G401.6 (cell line): ENCODE data around the gene TTC28.
"Not testable (repeated sequence)": the region's sequence is repeated elsewhere in the genome, so short reads cannot be mapped to it uniquely, and the experiment has no call there.

Experiments used
- FAIRE-seq: peaks from 2 replicates; lab custom pipeline; 2012; peaks lifted over from hg19 to GRCh38; lab: Jason Lieb, UNC

TTC28 gene

DNA sequence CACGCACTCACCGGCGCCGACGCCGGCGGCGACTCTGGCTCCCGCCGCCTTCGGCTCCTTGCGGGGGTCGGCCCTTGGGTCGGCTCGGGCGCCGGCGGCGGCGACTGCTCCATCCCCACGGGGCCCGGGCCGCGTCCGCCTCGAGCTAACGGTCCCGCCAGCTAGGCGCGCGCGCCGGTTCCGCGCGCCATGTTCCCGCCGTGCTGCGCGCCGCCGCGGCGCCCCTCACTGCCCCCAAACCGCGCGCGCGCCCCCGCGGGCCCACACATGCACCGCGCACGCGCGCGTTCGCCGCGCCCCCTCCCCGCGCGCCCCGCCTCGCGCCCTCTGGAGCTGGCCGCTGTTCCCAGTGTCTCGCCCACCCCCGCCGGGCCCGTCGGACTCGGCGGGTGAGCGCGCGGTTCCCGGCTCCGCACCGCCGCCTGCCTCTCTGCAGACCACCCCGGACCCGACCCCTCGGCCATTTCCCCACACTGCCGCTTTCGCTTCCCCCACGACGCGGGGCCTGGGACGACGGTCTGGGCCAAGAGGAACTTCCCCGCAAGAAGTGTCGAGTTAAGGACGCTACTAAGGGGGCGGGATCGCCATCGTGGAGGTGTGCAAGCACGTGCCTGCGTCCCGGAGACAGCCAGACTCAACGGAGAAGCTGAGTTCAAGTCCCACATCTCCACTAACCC, at the start of gene TTC28:
Gene TTC28, minus strand, starts transcription at position 230 of the 677 bp plus-strand sequence. Its CDS starts 117 bp downstream, at position 113.
- not testable (repeated sequence) for FAIRE-seq

DNA sequence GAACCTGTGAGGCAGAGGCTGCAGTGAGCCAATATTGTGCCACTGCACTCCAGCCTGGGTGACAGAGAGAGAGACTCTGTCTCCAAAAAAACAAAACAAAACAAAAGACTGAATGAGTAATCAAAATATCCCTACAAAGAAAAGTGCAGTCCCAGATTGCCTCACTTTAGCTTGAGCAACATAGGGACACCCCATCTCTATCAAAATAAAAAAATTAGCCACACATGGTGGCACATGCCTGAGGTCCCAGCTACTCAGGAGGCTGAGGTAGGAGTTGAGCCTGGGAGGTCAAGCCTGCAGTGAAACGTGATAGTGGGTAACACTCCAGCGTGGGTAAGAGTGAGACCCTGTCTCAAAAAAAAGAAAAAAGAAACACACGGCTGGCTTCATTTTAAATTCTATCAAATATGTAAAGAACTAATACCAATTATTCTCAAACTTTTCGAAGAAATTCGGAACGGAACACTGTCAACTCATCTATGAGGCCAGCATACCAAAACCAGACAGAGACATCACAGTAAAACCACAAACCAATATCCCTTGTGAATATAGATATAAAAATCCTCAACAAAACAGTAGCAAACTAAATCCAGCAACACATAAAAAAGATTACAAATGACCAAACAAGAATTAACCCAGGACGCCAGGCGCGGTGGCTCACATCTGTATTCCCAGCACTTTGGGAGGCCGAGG, 49.1 kb upstream of the TTC28 start:
- no peak for FAIRE-seq

DNA sequence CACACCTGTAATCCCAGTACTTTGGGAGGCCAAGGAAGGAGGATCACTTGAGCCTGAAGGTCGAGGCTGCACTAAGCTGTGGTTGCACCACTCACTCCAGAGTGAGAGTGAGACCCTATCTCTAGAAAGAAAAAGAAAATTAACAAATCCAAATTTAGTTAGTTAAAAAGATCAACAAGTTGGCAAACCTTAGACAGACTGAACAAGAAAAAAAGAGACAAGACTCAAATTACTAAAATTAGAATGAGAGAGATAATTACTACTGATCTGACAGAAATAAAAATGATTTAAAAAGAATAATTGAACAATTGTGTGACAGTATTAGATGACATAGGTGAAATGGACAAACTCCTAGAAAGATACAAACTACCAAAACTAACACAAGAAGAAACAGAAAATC, 48.4 kb upstream of the TTC28 start:
- no peak for FAIRE-seq

DNA sequence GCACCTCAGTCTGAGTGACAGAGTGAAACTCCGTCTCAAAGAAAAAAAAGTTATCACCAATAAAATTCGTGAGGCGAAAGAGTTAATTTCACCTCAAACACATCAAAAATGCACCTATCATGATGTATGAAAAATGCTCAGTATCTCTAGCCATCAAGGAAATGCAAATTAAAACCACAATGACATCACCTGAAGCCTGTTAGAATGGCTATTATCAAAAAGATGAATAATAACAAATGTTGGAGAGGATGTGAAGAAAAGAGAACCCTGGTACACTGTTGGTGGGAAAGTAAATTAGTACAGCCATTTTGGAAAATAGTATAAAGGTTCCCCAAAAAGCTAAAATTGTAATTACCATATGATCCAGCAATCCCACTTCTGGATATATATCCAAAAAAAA, 38.4 kb upstream of the TTC28 start:
- FAIRE-seq = no peak

DNA sequence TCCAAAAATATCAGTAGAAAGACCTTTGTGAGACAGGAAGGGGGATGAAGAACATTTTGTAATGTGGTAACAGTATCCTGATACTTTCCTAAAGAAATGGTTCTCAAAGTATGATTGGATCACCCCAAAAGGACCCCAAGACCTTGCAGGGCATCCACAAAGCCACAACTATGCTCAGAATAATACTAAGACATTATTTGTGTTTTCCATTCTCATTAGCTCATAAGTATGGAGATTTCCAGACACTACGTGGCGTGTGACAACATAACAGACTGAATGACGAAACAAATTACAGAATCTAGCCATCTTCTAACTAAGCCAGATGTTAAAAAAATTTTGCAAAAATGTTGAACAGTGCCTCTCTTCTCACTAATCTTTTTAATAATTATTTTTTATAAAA, 37.0 kb upstream of the TTC28 start:
- FAIRE-seq = no peak

DNA sequence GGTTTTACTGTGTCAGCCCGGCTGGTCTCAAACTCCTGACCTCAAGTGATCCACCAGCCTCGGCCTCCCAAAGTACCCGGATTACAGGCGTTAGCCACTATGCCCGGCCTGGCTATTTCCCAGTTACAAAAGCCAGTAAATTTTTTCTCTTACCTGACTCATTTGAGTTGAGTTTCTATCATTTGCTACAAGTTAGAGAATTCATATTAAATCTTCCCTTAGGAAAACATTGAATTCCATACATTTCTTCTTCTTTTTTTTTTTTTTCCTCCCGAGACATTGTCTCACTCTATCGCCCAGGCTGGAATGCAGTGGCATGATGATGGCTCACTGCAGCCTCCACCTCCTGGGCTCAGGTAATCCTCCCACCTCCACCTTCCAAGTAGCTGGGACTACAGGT, 36.0 kb upstream of the TTC28 start:
- FAIRE-seq = no peak

DNA sequence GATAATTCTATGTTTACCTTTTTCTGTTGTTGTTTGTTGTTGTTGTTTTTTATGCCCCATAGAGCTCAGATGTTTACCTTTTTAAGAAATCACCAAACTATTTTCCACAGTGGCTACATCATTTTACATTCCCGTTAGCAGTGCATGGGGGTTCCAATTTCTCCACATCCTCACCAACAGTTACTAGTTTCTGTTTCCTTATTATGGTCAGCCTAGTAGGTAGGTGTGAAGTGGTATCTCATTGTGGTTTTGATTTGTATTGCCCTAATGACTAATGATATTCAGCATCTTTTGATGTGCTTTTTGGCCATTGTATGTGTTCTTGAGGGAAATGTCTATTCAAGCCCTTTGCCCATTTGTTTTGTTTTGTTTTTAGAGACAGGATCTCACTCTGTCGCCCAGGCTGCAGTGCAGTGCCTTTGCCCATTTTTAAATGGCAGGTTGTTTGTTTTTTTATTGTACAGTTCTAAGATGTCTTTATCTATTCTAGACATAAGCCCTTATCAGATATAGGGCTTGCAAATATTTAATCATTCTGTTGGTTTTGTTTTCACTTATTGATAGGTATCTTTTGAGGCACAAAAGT, 34.5 kb upstream of the TTC28 start:
- FAIRE-seq = peak; percentile 68

DNA sequence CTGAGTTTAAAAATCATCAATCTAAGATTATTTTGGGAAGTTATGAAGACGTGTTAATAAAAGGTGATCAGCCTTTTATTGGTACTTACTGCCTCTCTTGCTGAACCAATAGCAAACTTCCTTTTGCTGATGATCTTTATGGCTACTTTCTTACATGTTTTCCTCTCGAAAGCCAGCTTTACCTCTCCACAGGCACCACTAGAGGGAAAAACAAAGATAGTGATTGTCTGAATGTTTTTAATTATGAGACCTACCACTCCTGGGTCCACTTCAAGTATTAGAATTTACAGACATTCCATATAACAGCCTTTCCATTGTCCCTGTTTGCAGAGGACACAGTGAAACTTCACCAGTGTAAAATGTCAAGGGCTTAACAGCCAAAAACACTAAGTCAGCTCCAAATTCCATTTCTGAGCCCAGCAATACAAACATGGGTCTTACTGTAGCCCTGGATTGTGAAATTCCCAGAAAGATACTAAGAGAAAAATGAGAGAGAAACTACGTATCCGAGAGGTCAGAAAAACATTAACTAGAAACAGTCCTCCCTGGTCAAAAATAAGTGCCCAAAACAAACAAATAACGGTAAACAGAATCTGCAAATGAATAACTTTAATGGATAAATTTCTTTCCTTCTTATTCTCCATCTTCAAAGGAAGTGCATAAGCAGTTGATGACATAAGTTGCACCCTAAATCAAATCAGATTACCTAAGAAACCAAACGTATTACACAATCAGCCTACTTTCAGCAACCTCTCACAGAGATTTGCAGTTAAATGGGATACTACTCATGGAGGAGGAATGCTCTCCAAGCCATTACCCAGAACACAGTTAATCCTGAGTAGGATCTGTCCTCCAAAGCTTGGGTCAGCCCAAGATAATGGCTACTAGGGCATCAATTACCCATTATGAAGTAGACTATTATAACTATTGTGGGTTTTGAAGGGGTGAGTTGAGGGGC, 32.5 kb upstream of the TTC28 start:
- FAIRE-seq = peak; percentile 99

DNA sequence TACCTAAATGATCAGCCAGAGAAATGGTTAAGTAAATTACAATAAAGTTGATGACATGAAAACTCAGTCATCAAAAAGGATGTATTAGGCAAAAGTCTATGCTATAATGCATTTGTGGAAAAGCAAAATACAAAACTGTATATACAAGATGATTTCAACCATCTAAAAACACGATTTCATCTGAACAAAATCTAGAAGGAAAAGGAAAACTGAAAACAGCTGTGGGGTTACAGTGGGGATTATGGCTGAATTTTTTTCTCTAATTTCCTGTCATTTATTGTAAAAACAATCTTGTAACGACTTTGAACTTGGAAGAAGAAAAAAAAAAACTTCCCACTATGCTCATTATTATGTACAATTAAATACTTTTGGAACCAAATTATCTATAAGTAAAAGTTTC, 31.7 kb upstream of the TTC28 start:
- no peak for FAIRE-seq

DNA sequence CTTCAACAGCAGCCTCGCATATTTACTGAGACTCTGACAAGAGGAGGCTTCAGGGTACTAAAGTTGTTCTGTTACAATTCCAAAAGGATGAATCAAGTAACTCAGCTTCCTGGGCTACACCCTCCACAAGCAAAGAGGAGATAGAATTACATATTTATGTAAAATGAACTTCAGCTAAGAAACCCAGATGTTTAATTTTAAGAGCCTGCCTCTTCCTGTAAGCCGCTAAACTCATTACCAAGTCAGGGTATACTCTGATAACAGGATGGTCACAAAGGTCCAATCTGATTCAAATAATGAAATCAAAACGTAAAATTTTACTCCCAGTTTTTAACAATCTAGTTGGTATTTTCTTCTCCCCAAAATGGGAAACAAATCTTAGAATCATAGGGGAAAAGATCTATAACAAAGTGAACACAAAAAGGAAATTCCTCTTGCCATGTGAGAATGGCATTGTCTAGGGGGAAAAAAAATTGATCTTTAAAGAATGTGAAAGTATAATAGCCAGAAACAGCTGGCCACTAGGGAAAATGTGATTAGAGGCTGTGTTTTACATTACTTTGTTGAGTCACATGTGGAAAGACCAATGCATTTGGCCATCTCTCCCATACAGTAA, 31.0 kb upstream of the TTC28 start:
- peak; percentile 94 for FAIRE-seq

DNA sequence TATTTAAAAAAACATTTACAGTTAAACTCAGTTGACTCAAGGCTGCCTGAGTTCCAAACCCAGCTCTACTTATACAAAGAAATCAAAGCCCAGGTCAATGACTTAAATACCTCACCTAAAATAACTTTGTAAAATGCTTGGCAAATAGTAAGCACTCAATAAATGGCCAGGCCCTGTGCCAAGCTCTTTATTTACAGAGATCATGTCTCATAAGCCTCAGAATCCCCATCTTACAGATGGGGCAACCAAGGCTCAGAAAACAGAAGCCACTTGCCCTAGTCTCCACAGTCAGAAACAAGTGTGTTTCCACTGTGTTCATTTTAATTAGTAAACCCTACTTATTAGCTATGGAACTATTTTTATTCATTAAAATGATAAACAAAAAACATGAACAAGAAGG, 30.5 kb upstream of the TTC28 start:
- no peak for FAIRE-seq

DNA sequence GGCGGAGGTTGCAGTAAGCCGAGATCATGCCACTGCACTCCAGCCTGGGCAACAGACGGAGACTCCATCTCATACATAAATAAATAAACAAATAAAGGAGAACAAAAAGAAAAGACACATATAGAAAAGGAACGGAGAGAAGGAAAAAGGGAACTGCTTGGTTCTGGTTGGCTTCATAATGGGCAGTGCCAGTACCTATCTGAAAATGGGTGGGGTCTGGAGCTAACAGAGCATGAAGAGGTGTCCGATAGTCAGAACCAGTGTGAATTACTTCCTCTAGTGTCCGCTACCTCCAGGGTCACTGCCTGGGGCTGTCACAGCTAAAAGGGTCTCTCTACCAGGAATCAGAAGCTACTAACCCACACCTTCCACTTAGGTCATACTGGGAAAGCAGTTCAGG, 27.2 kb upstream of the TTC28 start:
- FAIRE-seq = no peak

DNA sequence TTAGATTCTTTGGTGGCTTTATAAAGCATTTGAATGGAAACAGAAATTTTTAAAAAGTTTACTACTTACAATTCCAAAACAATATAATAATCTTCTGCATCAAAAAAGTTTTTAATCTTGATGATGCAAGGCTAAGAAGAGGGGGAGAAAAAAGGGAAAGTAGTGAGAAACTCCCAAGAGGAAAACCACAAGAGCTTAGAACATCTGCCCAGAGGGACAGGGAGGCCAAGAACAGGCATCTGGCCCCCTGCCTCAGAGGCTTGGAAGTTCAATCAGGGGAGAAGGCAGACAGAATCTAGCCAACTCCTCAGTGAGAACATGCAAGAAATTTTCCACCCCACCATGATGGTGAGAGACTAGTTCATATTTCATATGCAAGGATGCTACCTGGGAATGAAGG, 23.8 kb upstream of the TTC28 start:
- FAIRE-seq = no peak

DNA sequence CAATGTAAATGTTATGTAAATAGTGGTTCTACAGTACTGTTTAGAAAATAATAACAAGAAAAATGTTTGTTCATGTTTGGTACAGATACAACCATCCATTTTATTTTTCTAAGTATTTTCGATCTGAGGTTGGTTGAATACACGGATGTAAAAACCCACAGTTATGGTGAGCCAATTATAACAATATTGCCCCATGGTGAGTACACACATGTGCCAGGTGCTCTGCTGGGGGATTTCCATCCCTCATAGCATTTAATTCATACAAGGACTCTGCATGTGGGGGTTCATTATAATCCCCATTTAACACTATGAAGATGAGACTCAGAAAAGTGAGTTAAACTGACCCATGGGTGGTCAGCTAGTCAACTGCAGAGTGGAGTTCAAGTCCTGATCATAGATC, 23.3 kb upstream of the TTC28 start:
- FAIRE-seq = no peak

DNA sequence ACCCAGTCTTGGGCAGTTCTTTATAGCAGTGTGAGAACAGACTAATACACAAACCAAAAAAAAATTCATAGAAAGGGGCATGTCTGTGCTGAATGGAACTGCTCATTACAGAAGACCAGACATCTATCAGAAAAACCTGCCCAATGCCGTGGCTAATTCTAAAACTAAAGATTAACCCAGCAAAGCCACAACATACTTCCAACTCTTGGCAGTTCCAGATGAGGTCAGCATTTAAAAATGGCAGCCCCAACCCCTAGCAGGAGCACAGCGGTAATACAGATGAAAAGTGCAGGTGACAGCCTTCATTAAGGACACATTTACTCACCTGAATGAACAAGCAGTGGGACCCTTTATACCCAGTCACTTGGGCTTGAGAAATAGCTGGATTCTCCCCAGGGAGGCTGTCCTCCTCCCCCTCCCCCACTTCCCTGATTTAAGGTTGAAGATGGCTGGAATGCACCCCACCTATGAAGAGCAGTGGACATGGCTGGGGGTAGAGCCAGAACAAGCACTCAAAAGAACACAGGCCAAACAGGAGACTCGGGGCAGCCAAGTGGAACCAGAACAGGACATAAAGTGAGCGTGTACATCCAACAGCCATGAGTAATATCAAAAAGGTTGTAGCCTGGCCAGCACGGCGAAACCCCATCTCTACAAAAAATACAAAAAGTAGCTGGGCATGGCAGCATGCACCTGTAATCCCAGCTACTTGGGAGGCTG, 13.6 kb upstream of the TTC28 start:
- not testable (repeated sequence) for FAIRE-seq

DNA sequence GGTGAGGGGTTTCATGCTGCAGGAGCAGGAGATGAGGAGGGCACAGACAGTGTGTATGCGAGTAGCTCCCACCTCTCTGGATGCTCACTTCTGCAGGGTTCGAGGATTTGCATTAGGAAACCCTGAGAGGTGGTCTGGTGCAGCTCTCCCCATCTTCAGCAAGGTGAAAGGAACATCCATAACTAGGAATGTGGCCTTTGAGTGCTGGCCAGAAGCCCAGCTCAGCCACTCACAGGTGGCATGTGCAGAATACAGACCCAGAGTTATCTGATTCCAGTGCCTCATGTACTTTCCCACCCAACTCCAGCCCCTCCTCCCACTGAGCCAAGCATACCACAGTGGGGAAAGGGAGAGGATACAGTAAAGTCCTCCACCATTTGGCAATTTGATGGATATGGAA, 10.2 kb upstream of the TTC28 start:
- not testable (repeated sequence) for FAIRE-seq

DNA sequence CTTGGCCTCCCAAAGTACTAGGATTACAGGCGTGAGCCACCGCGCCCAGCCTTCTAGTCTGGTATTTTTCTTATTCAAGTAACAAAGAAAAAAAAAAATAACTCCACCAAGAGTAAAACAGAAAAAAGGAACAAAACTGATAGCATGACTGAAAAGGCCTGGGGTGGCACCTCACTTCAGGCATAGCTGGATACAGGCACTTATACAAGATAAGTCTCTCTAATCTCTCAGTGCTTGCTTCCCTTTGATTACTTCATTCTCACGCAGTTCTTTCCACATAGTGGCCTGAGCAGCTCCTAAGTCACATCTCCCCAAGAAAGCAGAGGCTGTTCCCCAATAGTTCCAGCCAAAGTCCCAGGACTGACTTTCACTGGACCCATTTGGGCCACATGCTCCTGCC, 3.3 kb upstream of the TTC28 start:
- FAIRE-seq = not testable (repeated sequence)

DNA sequence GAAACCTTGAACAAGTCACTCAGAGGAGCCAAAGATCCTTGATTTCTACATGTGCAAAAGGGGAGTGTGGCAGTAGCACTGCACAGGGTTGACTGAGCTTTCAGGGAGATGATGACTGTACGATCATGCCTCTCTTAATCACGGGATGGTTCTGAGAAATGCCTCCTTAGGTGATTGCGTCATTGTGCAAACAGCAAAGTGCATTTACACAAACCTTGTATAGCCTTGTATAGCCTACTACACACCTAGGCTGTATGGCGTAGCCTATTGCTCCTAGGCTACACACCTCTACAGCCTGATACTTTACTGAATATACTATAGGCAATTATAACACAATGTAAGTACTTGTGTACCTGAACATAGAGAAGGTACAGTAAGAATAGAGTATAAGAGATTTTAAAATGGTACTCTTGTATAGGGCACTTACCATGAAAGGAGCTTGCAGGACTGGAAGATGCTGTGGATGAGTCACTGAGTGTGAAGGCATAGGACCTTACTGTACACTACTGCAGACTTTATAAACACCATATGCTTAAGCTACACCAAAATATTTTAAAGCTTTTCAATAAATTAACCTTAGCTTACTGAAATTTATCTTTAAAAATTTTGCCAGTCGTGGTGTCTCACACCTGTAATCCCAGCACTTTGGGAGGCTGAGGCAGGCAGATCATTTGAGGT, 1.3 kb upstream of the TTC28 start:
- FAIRE-seq = not testable (repeated sequence)

DNA sequence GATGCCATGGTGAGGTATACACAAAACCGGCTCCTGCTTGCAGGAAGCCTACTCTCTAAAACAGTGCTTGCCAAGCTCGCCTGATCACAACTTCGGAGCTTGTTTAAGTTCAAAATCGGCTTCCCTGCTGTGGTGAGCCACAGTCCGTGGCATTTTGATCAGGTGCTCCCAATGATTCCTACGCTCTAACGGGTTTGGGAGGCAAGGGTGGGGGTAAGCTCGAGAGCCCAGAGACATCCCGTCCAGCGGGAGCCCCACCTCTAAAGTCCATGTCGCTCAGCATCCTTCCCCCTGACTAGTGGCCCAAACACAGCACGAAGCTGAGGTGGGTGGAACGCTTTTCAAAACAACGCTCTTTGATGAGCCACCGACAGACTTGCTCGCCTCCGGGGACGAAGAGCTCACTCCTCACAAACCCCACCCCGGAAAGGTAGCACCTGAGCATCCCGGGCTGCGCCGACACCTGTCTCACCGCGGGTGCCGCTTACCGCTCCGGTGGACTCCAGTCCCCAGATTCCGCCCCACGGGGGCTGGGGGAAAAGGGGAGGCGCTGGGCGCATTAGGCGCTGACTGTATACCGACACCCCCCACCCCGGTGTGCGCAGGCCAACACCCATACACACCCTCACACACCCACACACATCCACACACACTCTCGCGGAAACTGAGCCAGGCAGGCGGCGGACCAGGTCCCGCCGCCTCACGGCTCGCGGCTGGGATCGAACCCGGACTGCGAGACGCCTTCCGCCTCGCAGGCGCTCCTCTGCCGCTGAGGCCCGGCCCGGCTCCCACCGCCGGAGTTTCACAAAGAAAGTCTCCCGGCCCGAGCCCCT, 646 bp downstream of the TTC28 start:
- not testable (repeated sequence) for FAIRE-seq

DNA sequence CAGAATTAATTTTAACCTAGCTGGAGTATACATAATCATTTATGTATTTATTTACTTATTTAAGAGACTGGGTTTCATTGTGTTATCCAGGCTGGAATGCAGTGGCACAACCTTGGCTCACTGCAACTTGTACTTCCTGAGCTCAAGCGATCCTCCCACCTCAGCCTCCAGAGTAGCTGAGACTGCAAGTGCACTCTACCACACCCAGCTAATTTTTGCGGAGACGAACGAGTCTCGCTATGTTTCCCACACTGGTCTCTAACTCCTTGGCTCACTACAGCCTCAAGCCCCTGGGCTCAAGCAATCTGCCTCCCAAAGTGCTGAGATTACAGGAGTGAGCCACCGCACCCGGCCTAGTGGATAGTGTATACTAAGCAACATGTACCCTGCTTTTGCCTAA, 1.5 kb downstream of the TTC28 start:
- not testable (repeated sequence) for FAIRE-seq
